Adrenal gland (tissue), 12 donors: ENCODE data around the gene ORM2. TPM values are rescaled to one million over a fixed set of nuclear protein-coding genes. Genes with fewer than 3 reads are reported as not detected.
"Not testable (repeated sequence)": the region's sequence is repeated elsewhere in the genome, so short reads cannot be mapped to it uniquely, and the experiment has no call there.

Source experiments
- DNase-seq, 7 donors: peaks; one replicate each; pipeline ENCODE4 v3.0.0-alpha.2; 2019 to 2020
- H3K27ac ChIP-seq, 5 donors: fragments of 200-600 bp; sonication (generic) in 4 of 5; 1 replicate in 3 of 5; 2 replicates in 2 of 5; pipeline versions ENCODE4 v1.5.1 to v1.8.0; 2016 to 2020; ENCODE audit warnings: mild to moderate bottlenecking in 1 of 5
- H3K27me3 ChIP-seq: fragments of 200-600 bp; 2 replicates; pipeline ENCODE4 v1.8.0; 2021
- H3K36me3 ChIP-seq, 2 donors: fragments of 200-600 bp; replicated peaks in 1 of 2; 1 replicate in 1 of 2; 2 replicates in 1 of 2; pipeline versions ENCODE4 v1.5.1 to v1.8.0; 2018 to 2022
- H3K4me1 ChIP-seq, 2 donors: fragments of 200-600 bp; replicated peaks in 1 of 2; 1 replicate in 1 of 2; 2 replicates in 1 of 2; pipeline versions ENCODE4 v1.5.1 to v1.8.0; 2018 to 2021
- H3K4me3 ChIP-seq, 4 donors: fragments of 200-600 bp; sonication (generic) in 3 of 4; one replicate each; pipeline ENCODE4 v1.5.1; 2016 to 2018
- H3K9me3 ChIP-seq, 3 donors: fragments of 200-600 bp; sonication (generic) in 1 of 3; replicated peaks in 1 of 3; 1 replicate in 2 of 3; 2 replicates in 1 of 3; pipeline versions ENCODE4 v1.5.1 to v1.8.0; 2016 to 2021
- CTCF ChIP-seq, 6 experiments: fragments of 450-650 bp in 4 of 6; fragments of 200-600 bp in 2 of 6; sonication (generic) in 1 of 6; IDR thresholded peaks; 1 replicate in 5 of 6; 2 replicates in 1 of 6; pipeline versions ENCODE4 v1.5.1 to v1.8.0; 2016 to 2021; ENCODE audit warnings: antibody characterized with exemption in 6 of 6, mild to moderate bottlenecking in 2 of 6, moderate library complexity in 1 of 6
- POLR2A ChIP-seq, 2 donors: fragments of 450-650 bp; IDR thresholded peaks; one replicate each; pipeline ENCODE4 v1.6.1; 2017; ENCODE audit warnings: antibody characterized with exemption in 2 of 2, mild to moderate bottlenecking in 2 of 2, moderate library complexity in 1 of 2
- WGBS, 4 donors: extraction: QIAGEN DNeasy Blood & Tissue Kit in 2 of 4; methylation state at CpG; one replicate each; pipeline versions ENCODE4 v1.1.5 to v1.1.7; 2013 to 2017; 5-methylcytosine and 5-hydroxymethylcytosine counted together
- intact Hi-C, 2 donors: fragments of 100-400 bp; cut with DNase I; formaldehyde crosslinking; loops; one replicate each; pipeline versions ENCODE4 v1.14.1 to v1.15.0; 2022 to 2023
- polyA plus RNA-seq, 3 donors: library from polyadenylated mRNA; stranded (reverse); fragments of 200-250 nt in 2 of 3; fragments of 350-450 nt in 1 of 3; fragmentation: Illumina TruSeq in 1 of 3; extraction: RNeasy Lipid Tissue Mini Kit (QIAGEN cat#74804) in 1 of 3; gene quantifications; one replicate each; pipeline ENCODE4 v1.2.3, GENCODE V29; 2013 to 2014
- total RNA-seq, 9 donors: library from RNA; depleted of rRNA in 4 of 9; stranded (reverse); fragments of >200 nt in 4 of 9; fragments of 120-200 nt in 1 of 9; fragmentation: NEBNext Ultra II Directional in 1 of 9; extraction: Animal tissue kit (Norgen Biotek cat#: 25700) in 1 of 9; gene quantifications; one replicate each; pipeline versions ENCODE4 v1.1.0 to v1.2.4, GENCODE V29; 2013 to 2023
- donor health status: healthy with polysubstance abuse.
- donor health status: Bipolar disorder and iron deficiency.
- donor health status: DM: yes; HTN: yes; CAD: no.
- donor health status: DM: no; HTN: no; CAD: no.
- donor health status: DM: no; HTN: no; CAD: no.
- donor health status: DM: yes; HTN: yes; CAD: no.

Gene ORM2
- total and polyA plus RNA-seq, 12 donors, result 0.60 to 16.2 (median 1.8) TPM; not detected in 3

- 66 to 74% (median 68%) methylated on average over 8 of the region's 8 CpGs for WGBS, 4 donors
- TF ChIP-seq CTCF (IDR thresholded peaks at IDR 0.05) (no peak), POLR2A (IDR thresholded peaks at IDR 0.05) (no peak)
Observed at GRCh38 chr9:114321759-114322158, 7.9 kb upstream of the ORM2 start.

GRCh38 chr9:114322160-114322818 lies 7.4 kb upstream of the ORM2 start:
- H3K27ac ChIP-seq, H3K27me3 ChIP-seq, H3K4me3 ChIP-seq, H3K9me3 ChIP-seq, H3K36me3 ChIP-seq, intact Hi-C loops, H3K4me1 ChIP-seq: not testable (repeated sequence)
- DNase-seq, result peak in 2 of 7 donors; percentile 29 to 39
- 52 to 64% (median 54%) methylated on average over 11 to 12 of the region's 12 CpGs for WGBS, 4 donors

More at GRCh38 chr9:114321759-114322158, 7.9 kb upstream of the ORM2 start:
- Histone ChIP-seq H3K4me3 (no peak overlapping the region), H3K9me3 (no peaks in the 10 kb centered on the region), H3K4me1 (no peaks in the 10 kb centered on the region), H3K27ac (no peak overlapping the region), H3K36me3 (no peaks in the 10 kb centered on the region), H3K27me3 (no peaks in the 10 kb centered on the region)
- intact Hi-C loops, result no loop called here
- DNase-seq, result no peak

- H3K9me3 ChIP-seq, H3K27me3 ChIP-seq, H3K4me3 ChIP-seq, H3K4me1 ChIP-seq, H3K36me3 ChIP-seq, intact Hi-C loops, DNase-seq, H3K27ac ChIP-seq: not testable (repeated sequence)
- WGBS, 4 donors, result 60 to 84% (median 61%) methylated on average over 2 to 3 of the region's 15 CpGs; no CpG with 5 or more reads in 1 of the 4 donors
Observed at GRCh38 chr9:114322831-114323531, 6.7 kb upstream of the ORM2 start, which contains the start of gene ORM1. Gene ORM1, plus strand, starts transcription at chr9:114323098. Its CDS starts 36 bp downstream, at chr9:114323134.

- H3K4me1 ChIP-seq, intact Hi-C loops, H3K4me3 ChIP-seq, H3K27me3 ChIP-seq, H3K9me3 ChIP-seq, DNase-seq, H3K36me3 ChIP-seq, H3K27ac ChIP-seq: not testable (repeated sequence)
- 71 to 77% (median 73%) methylated on average over 6 of the region's 6 CpGs for WGBS, 4 donors
Observed at GRCh38 chr9:114323849-114324248, 5.8 kb upstream of the ORM2 start.

- 88 to 94% (median 92%) methylated on average over 5 to 8 of the region's 8 CpGs for WGBS, 4 donors
- Histone ChIP-seq H3K36me3 (no peaks in the 10 kb centered on the region), H3K27me3 (no peaks in the 10 kb centered on the region), H3K27ac (no peak overlapping the region), H3K9me3 (no peaks in the 10 kb centered on the region), H3K4me3 (no peak overlapping the region), H3K4me1 (no peaks in the 10 kb centered on the region)
- DNase-seq, result no peak
- TF ChIP-seq CTCF (IDR thresholded peaks at IDR 0.05) (no peak), POLR2A (IDR thresholded peaks at IDR 0.05) (no peak)
- intact Hi-C loops, result no loop called here
Observed at GRCh38 chr9:114324492-114324891, 5.2 kb upstream of the ORM2 start.

GRCh38 chr9:114324965-114325364 lies 4.7 kb upstream of the ORM2 start:
- H3K4me3 ChIP-seq, H3K4me1 ChIP-seq, H3K27ac ChIP-seq, H3K36me3 ChIP-seq, DNase-seq, H3K27me3 ChIP-seq, intact Hi-C loops, H3K9me3 ChIP-seq: not testable (repeated sequence)
- 85 to 90% (median 87%) methylated on average over 7 of the region's 9 CpGs; no CpG with 5 or more reads in 1 of the 4 donors for WGBS, 4 donors

- H3K4me1 ChIP-seq, intact Hi-C loops, H3K36me3 ChIP-seq, H3K27ac ChIP-seq, H3K4me3 ChIP-seq, DNase-seq, H3K27me3 ChIP-seq, H3K9me3 ChIP-seq: not testable (repeated sequence)
- 53 to 100% (median 67%) methylated on average over 1 to 3 of the region's 3 CpGs for WGBS, 4 donors
Observed at GRCh38 chr9:114325684-114326254, 3.9 kb upstream of the ORM2 start.
